Measurements from ENCODE around the gene EEIG1. TPM values are rescaled to one million over a fixed set of nuclear protein-coding genes. Genes with fewer than 3 reads are reported as not detected.

The EEIG1 gene
- total RNA-seq, 3 donors from 2014 or later, result 127 to 168 (median 144) TPM

- ATAC-seq (peak; percentile 4), DNase-seq (peak; percentile 64 to 74 (median 74))
- Histone ChIP-seq H3K9me3 (no peaks in the 10 kb centered on the region), H3K4me3 (peak overlapping the region; percentile 84), H3K4me1 (ENCODE audit: low read depth) (peaks cover 66% of the 10 kb centered on the region), H3K36me3 (ENCODE audit: low read depth) (no peaks in the 10 kb centered on the region)
- no peak for TF ChIP-seq CTCF (IDR thresholded peaks at IDR 0.05)
- intact Hi-C loops (cut with DNase I, micrococcal nuclease), result no loop called here
These were observed 2.7 kb downstream of the EEIG1 start for GRCh38 chr9:127977884-127978647.

- H3K9me3 ChIP-seq, result no peaks in the 10 kb centered on the region
- peak; percentile 69 to 70 (median 70) for DNase-seq
- intact Hi-C loops (cut with DNase I, micrococcal nuclease), result no loop called here
- peaks cover 74% of the 10 kb centered on the region for H3K4me1 ChIP-seq (ENCODE audit: low read depth)
- TF ChIP-seq CTCF (IDR thresholded peaks at IDR 0.05), result no peak
- H3K36me3 ChIP-seq (ENCODE audit: low read depth), result no peaks in the 10 kb centered on the region
- peak; percentile 43 for ATAC-seq
- no peak overlapping the region for H3K4me3 ChIP-seq
These were observed 3.5 kb downstream of the EEIG1 start for GRCh38 chr9:127977009-127977883.

GRCh38 chr9:127976498-127976897, 4.3 kb downstream of the EEIG1 start:
- intact Hi-C loops (cut with DNase I, micrococcal nuclease), result no loop called here
- Histone ChIP-seq H3K4me1 (ENCODE audit: low read depth) (peaks cover 77% of the 10 kb centered on the region), H3K4me3 (no peak overlapping the region), H3K9me3 (no peaks in the 10 kb centered on the region), H3K36me3 (ENCODE audit: low read depth) (no peaks in the 10 kb centered on the region)
- peak; percentile 57 for ATAC-seq
- peak; percentile 78 to 90 (median 82) for DNase-seq
- TF ChIP-seq CTCF (IDR thresholded peaks at IDR 0.05), result no peak

- H3K36me3 ChIP-seq (ENCODE audit: low read depth), result no peaks in the 10 kb centered on the region
- peaks cover 82% of the 10 kb centered on the region for H3K4me1 ChIP-seq (ENCODE audit: low read depth)
- no peak for TF ChIP-seq CTCF (IDR thresholded peaks at IDR 0.05)
- no peak for ATAC-seq
- intact Hi-C loops (cut with DNase I, micrococcal nuclease), result no loop called here
- H3K4me3 ChIP-seq, result no peak overlapping the region
- peak in 1 of 3 donors; percentile 33 for DNase-seq
- no peaks in the 10 kb centered on the region for H3K9me3 ChIP-seq
These were observed 5.1 kb downstream of the EEIG1 start for GRCh38 chr9:127975376-127976315.

- no peak for ATAC-seq
- no peak for TF ChIP-seq CTCF (IDR thresholded peaks at IDR 0.05)
- H3K9me3 ChIP-seq, result no peaks in the 10 kb centered on the region
- peak in 2 of 3 donors; percentile 47 to 64 for DNase-seq
- no peak overlapping the region for H3K4me3 ChIP-seq
- H3K36me3 ChIP-seq (ENCODE audit: low read depth), result no peaks in the 10 kb centered on the region
- intact Hi-C loops (cut with DNase I, micrococcal nuclease), result no loop called here
- peaks cover 90% of the 10 kb centered on the region for H3K4me1 ChIP-seq (ENCODE audit: low read depth)
These were observed 6.0 kb downstream of the EEIG1 start for GRCh38 chr9:127974769-127975261.

All from mucosa of descending colon (tissue), 3 donors.